ENCODE results near the gene PRKCH. TPM values are rescaled to one million over a fixed set of nuclear protein-coding genes. Genes with fewer than 3 reads are reported as not detected.

PRKCH gene
- total and polyA plus RNA-seq, 8 donors, result 35.2 to 48.8 (median 43.1) TPM

DNA sequence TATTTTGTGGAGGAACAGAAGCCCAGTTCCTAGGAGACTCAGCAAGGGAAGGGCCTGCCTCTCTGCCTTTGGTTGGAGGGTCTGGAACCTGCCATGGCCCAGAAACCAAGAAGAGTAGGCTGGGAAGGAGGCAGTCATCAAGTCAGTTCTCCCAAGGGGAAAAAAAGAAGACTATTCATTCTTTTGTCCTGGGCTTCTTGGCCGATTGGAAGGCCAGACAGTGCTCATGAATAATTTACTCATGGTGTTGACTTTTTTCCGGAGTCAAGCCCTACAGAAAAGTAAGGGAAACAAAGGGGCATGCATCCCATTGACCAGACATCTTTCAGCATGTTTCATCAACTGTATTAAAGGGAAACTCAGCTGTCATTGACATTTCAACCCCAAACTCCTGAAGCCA is 168.1 kb downstream of the PRKCH start:
- Histone ChIP-seq H3K4me3 (no peak overlapping the region), H3K9me3 (no peaks in the 10 kb centered on the region), H3K27ac (peak overlapping the region; percentile 67 to 91), H3K36me3 (peaks cover 0 to 5% of the 10 kb centered on the region in 2 donors), H3K27me3 (no peaks in the 10 kb centered on the region), H3K4me1 (peaks cover 3 to 84% of the 10 kb centered on the region in 2 donors)
- DNase-seq (no peak), ATAC-seq (no peak)
- TF ChIP-seq CTCF (IDR thresholded peaks at IDR 0.05), result no peak
- intact Hi-C loops (cut with DNase I), result loop anchor here in 1 of 2 donors (10.0 kb wide), 1 partner anchor 45 kb away; no protein-coding TSS in a partner anchor

- peaks cover 3 to 80% of the 10 kb centered on the region in 2 donors for H3K4me1 ChIP-seq
Observed at GRCh38 chr14:61489932-61490331, 168.6 kb downstream of the PRKCH start.

GRCh38 chr14:61491224-61491623 is 169.8 kb downstream of the PRKCH start:
- Histone ChIP-seq H3K36me3 (peaks cover 0 to 5% of the 10 kb centered on the region in 2 donors), H3K4me3 (no peak overlapping the region), H3K4me1 (peaks cover 0 to 68% of the 10 kb centered on the region in 2 donors), H3K9me3 (no peaks in the 10 kb centered on the region), H3K27me3 (no peaks in the 10 kb centered on the region), H3K27ac (peak overlapping the region in 1 of 2 donors; percentile 91)
- TF ChIP-seq CTCF (IDR thresholded peaks at IDR 0.05), result no peak
- ATAC-seq (no peak), DNase-seq (no peak)
- intact Hi-C loops (cut with DNase I), result no loop called here

More at GRCh38 chr14:61489932-61490331, 168.6 kb downstream of the PRKCH start:
- Histone ChIP-seq H3K27me3 (no peaks in the 10 kb centered on the region), H3K9me3 (no peaks in the 10 kb centered on the region), H3K36me3 (peaks cover 0 to 5% of the 10 kb centered on the region in 2 donors), H3K27ac (peak overlapping the region; percentile 67 to 91), H3K4me3 (no peak overlapping the region)
- intact Hi-C loops (cut with DNase I), result loop anchor here in 1 of 2 donors (10.0 kb wide), 1 partner anchor 45 kb away; no protein-coding TSS in a partner anchor
- no peak for TF ChIP-seq CTCF (IDR thresholded peaks at IDR 0.05)
- DNase-seq, result peak in 1 of 4 donors; percentile 86
- peak; percentile 50 for ATAC-seq

DNA sequence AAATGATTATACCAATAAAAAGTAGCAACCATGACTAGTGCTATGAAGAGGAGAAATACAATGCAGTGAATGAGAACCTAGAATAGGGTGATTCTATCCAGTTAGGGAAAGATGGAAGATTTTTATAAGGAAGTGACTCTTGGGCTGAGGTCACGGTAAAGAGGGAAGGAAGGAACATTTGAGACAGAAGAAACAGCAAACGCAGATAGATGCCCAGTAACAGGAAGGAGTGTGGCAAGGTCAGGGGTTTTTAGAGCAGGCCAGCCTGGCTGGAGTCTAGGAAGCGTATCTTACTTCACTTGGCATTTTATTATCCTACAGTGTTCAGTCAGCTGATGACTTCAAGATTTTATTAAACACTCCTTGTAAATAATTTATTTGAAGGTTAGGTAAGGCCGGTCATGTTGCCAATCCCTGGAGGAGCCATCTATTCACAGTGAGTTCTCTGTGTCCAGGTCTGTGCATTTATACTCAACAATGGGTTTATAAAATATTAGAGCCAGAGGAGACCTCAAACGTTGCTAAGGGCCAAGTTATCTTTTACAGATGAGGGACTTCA is 170.6 kb downstream of the PRKCH start:
- ATAC-seq (peak; percentile 32), DNase-seq (peak in 1 of 4 donors; percentile 55)
- Histone ChIP-seq H3K4me3 (no peak overlapping the region), H3K27ac (peak overlapping the region; percentile 21 to 91), H3K4me1 (peaks cover 0 to 62% of the 10 kb centered on the region in 2 donors), H3K36me3 (no peaks in the 10 kb centered on the region), H3K9me3 (no peaks in the 10 kb centered on the region), H3K27me3 (no peaks in the 10 kb centered on the region)
- intact Hi-C loops (cut with DNase I), result no loop called here
- TF ChIP-seq CTCF (IDR thresholded peaks at IDR 0.05), result no peak

- H3K9me3 ChIP-seq, result no peaks in the 10 kb centered on the region
- DNase-seq (no peak), ATAC-seq (no peak)
- no peaks in the 10 kb centered on the region for H3K27me3 ChIP-seq
- no peak overlapping the region for H3K4me3 ChIP-seq
- no peak for TF ChIP-seq CTCF (IDR thresholded peaks at IDR 0.05)
- H3K4me1 ChIP-seq, result peaks cover 0 to 57% of the 10 kb centered on the region in 2 donors
- peak overlapping the region; percentile 21 to 91 for H3K27ac ChIP-seq
- intact Hi-C loops (cut with DNase I), result no loop called here
- no peaks in the 10 kb centered on the region for H3K36me3 ChIP-seq
Observed at GRCh38 chr14:61492474-61492873, 171.1 kb downstream of the PRKCH start.
